ENCODE data around the gene ATXN10.

DNA sequence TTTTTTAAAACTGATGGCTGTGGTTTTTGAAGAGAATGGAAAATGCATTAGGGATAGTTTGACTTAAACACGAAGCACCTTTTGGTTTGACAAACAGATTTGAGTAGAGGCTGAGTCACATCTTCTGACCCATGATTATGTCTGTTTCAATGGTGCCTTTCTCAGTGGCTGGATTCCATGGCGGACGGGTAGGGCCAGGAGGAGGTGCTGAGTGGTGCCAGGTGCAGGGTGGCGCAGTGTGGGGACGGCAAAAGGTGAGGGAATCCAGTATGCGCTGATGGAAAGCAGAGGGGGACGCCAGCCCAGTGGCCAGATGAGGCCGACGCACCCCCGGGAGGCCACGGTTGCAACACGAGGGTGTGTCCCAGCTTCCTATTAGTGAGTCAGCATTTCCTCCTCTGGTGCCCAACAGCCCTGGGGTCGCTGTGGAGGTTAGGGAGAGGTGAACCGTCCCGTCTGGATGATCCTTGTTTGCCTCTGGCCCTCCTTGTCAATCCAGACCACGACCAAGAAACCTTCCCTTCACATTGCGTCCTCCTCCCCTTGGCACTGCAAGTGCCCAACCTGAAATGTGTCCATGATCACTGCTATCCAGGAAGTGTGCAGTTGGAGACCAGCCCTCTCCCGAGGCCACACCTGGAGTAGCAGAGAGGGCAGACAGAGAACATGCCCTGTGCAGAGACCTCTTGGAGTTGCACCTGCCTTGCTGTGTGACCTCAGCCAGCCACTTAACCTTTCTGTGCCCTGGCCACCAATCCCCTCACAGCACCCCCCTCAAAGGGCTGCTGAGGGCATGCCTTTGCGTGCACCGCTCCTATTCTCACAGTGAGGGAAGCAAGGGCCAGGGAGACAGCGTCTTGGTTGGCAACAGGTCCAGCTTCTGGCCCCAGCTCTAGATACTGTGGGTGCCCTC lies 32.5 kb upstream of the ATXN10 start:
- TF ChIP-seq CTCF (conservative IDR thresholded peaks at IDR 0.05; ENCODE audit: low read depth in 2 of 2) (no peak), POLR2AphosphoS5 (IDR thresholded peaks at IDR 0.05; ENCODE audit: low read depth) (no peak), STAT1 (IDR thresholded peaks at IDR 0.05; ENCODE audit: unreplicated experiment) (no peak), EZH2phosphoT487 (IDR thresholded peaks at IDR 0.05; ENCODE audit: unreplicated experiment) (no peak), EZH2 (IDR thresholded peaks at IDR 0.05; ENCODE audit: low read depth, unreplicated experiment) (no peak), REST (IDR thresholded peaks at IDR 0.05; ENCODE audit: unreplicated experiment) (no peak)

All from GM23338 (cell line).